Peyer's patch (tissue), 4 donors: ENCODE results near the gene TESMIN. TPM values are rescaled to one million over a fixed set of nuclear protein-coding genes. Genes with fewer than 3 reads are reported as not detected.

Experiments
- DNase-seq, 3 donors: peaks; one replicate each; pipeline ENCODE4 v3.0.0-alpha.2; 2017 to 2019
- H3K27ac ChIP-seq, 4 donors: fragments of 200-600 bp; sonication (generic); one replicate each; pipeline ENCODE4 v1.5.1; 2016 to 2019
- H3K27me3 ChIP-seq, 2 donors: fragments of 200-600 bp; sonication (generic); one replicate each; pipeline ENCODE4 v1.5.1; 2019
- H3K36me3 ChIP-seq, 3 donors: fragments of 200-600 bp; sonication (generic); one replicate each; pipeline ENCODE4 v1.5.1; 2016 to 2019
- H3K4me1 ChIP-seq, 4 donors: fragments of 200-600 bp; sonication (generic); one replicate each; pipeline ENCODE4 v1.5.1; 2016 to 2019
- H3K4me3 ChIP-seq, 4 donors: fragments of 200-600 bp; sonication (generic); 1 replicate in 3 of 4; 2 replicates in 1 of 4; pipeline ENCODE4 v1.5.1; 2016 to 2019; ENCODE audit warnings: mild to moderate bottlenecking in 1 of 4
- H3K9me3 ChIP-seq, 4 donors: fragments of 200-600 bp; sonication (generic); one replicate each; pipeline ENCODE4 v1.5.1; 2016 to 2019; ENCODE audit warnings: mild to moderate bottlenecking in 1 of 4
- CTCF ChIP-seq, 6 experiments: fragments of 450-650 bp in 4 of 6; fragments of 200-600 bp in 2 of 6; sonication (generic) in 1 of 6; IDR thresholded peaks; one replicate each; pipeline ENCODE4 v1.5.1; 2017 to 2019; ENCODE audit warnings: antibody characterized with exemption in 6 of 6, mild to moderate bottlenecking in 3 of 6, moderate library complexity in 1 of 6
- POLR2A ChIP-seq, 2 donors: fragments of 450-650 bp; IDR thresholded peaks; one replicate each; pipeline ENCODE4 v1.5.1; 2017; ENCODE audit warnings: antibody characterized with exemption in 2 of 2, mild to moderate bottlenecking in 2 of 2, moderate library complexity in 2 of 2
- total RNA-seq, 4 donors: library from RNA; depleted of rRNA; stranded (reverse); fragments of >200 nt; gene quantifications; one replicate each; pipeline ENCODE4 v1.1.0, GENCODE V29; 2016

TESMIN gene
- total RNA-seq, 4 donors from 2014 or later = 2.6 to 16.7 (median 8.2) TPM

- no peaks in the 10 kb centered on the region for H3K9me3 ChIP-seq
- no peak overlapping the region for H3K27ac ChIP-seq
- no peaks in the 10 kb centered on the region for H3K27me3 ChIP-seq
- TF ChIP-seq CTCF (IDR thresholded peaks at IDR 0.05) = no peak
- TF ChIP-seq POLR2A (IDR thresholded peaks at IDR 0.05) = no peak
- H3K4me1 ChIP-seq = no peaks in the 10 kb centered on the region
- H3K36me3 ChIP-seq = peaks cover 0 to 98% (median 0%) of the 10 kb centered on the region in 3 donors
- DNase-seq = no peak
- H3K4me3 ChIP-seq = no peak overlapping the region
Measured at GRCh38 chr11:68775951-68776388, 24.6 kb upstream of the TESMIN start.

- Histone ChIP-seq H3K9me3 (no peaks in the 10 kb centered on the region), H3K27ac (no peak overlapping the region), H3K27me3 (no peaks in the 10 kb centered on the region), H3K4me1 (no peaks in the 10 kb centered on the region), H3K4me3 (no peak overlapping the region), H3K36me3 (peaks cover 0 to 97% (median 0%) of the 10 kb centered on the region in 3 donors)
- TF ChIP-seq POLR2A (IDR thresholded peaks at IDR 0.05) (no peak), CTCF (IDR thresholded peaks at IDR 0.05) (no peak)
- no peak for DNase-seq
Measured at GRCh38 chr11:68774194-68774585, 22.9 kb upstream of the TESMIN start.

DNA sequence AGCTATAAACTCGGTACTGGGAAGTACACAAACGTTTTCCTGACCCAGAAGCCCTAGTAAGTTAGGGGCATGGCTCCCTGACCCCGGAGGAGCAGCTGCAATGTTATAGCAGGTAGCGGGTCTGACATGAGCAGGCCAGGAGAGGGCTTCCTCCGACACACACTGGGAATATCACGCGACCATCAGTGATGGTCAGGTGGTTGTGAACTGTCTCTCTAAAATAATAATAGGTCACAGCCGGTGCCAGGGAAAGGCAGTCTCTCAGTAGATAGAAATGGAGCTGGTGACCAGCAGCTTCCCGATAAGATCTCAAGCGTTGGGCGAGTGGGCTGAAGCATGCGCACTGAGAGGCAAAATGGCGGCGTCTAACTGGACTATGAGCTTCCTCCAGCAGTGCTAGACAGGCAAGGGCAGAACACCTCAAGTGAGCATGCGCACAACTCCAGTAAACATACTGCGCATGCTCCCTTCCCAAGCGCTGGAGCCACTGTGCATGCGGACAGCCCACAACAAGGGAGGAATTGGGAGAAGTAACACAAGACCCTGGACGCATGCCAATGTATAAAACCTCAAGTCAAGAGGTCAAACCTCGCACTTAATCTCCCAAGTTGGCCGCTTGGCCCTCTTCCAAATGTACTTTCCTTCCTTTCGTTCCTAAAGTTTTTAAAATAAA lies 22.3 kb upstream of the TESMIN start:
- DNase-seq = no peak
- no peaks in the 10 kb centered on the region for H3K4me1 ChIP-seq
- no peak overlapping the region for H3K27ac ChIP-seq
- no peak overlapping the region for H3K4me3 ChIP-seq
- peaks cover 0 to 98% (median 0%) of the 10 kb centered on the region in 3 donors for H3K36me3 ChIP-seq
- H3K27me3 ChIP-seq = no peaks in the 10 kb centered on the region
- TF ChIP-seq POLR2A (IDR thresholded peaks at IDR 0.05) (no peak), CTCF (IDR thresholded peaks at IDR 0.05) (no peak)
- no peaks in the 10 kb centered on the region for H3K9me3 ChIP-seq

GRCh38 chr11:68772936-68773335 lies 21.6 kb upstream of the TESMIN start:
- Histone ChIP-seq H3K27me3 (no peaks in the 10 kb centered on the region), H3K36me3 (peaks cover 0 to 98% (median 0%) of the 10 kb centered on the region in 3 donors)

DNA sequence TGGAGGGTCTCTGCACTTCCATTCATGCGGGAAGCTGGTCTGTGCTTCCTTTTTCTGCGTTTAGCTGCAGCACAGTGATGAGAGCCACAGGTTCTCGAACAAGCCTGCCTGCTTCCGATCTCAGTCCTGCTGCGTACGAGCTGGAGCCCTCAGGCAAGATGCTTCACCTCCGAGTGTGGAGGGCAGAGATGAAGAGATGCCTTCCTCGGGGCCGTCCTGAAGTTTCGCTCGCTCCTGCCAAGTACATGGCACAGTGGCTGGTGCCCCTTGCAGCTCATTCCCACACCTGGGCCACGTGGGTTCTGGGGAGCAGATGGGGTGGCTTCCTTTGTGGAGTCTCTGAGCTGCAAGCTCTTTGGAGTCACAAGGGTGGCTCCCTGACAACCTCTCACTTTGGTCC lies 19.5 kb upstream of the TESMIN start:
- H3K4me1 ChIP-seq = no peaks in the 10 kb centered on the region
- H3K27ac ChIP-seq = no peak overlapping the region
- H3K9me3 ChIP-seq = no peaks in the 10 kb centered on the region
- H3K27me3 ChIP-seq = no peaks in the 10 kb centered on the region
- H3K4me3 ChIP-seq = no peak overlapping the region
- DNase-seq = no peak
- TF ChIP-seq CTCF (IDR thresholded peaks at IDR 0.05) = no peak
- no peak for TF ChIP-seq POLR2A (IDR thresholded peaks at IDR 0.05)
- peaks cover 0 to 88% (median 0%) of the 10 kb centered on the region in 3 donors for H3K36me3 ChIP-seq

More at GRCh38 chr11:68772936-68773335, 21.6 kb upstream of the TESMIN start:
- H3K27ac ChIP-seq = no peak overlapping the region
- no peaks in the 10 kb centered on the region for H3K4me1 ChIP-seq
- no peak for TF ChIP-seq CTCF (IDR thresholded peaks at IDR 0.05)
- TF ChIP-seq POLR2A (IDR thresholded peaks at IDR 0.05) = no peak
- DNase-seq = no peak
- H3K9me3 ChIP-seq = no peaks in the 10 kb centered on the region
- H3K4me3 ChIP-seq = no peak overlapping the region
